ENCODE data around the gene TANGO2. TPM values are rescaled to one million over a fixed set of nuclear protein-coding genes. Genes with fewer than 3 reads are reported as not detected.
A peak's percentile ranks its signal among the peaks of the same experiment; 100 is the strongest.

TANGO2 gene
- total RNA-seq, 4 donors from 2014 or later: 31.7 to 56.7 (median 39.0) TPM

DNA sequence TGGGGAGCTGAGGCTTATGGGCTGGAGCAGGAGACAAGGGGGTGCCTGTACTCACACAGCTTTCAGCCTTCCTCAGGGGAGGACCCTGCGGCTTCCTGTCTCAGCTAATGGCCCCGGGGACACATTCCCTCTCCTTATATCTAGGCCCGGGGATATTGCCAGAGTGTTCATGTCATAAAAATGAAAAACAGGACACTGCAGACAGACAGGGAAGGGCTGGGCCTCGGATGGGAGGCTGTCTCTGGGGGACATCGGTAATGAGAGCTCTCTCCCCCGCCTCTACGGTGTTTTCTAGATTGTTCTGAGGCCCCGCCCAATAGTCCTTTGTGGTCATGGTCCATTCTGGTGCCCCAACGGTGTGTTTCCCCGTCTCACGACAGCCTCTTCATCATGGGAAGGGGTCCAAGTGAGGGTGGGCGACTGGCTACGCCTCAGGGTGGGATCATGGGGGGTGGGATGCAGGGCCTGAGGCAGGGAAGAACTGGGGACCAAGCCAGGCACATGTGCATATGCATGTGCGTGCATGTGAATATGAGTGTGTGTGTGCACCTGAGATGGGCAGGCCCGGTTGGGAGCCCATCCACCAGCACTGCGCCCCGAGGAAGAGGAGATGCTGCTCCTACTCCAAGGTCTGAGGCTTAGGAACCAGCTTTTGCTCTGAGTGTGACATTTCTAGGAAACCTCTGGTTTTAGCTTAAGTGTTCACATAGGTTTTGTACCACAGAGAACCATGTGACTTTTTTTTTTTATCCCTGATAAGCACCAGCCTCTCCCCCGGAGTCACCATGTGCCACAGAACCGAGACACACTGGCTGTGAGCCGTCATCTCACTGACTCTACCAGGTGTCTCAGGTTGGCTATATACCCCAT is 9.6 kb upstream of the TANGO2 start:
- DNase-seq (ENCODE audit: low spot score in 2 of 2): no peak
- TF ChIP-seq EP300 (IDR thresholded peaks at IDR 0.05): no peak
- TF ChIP-seq POLR2A (IDR thresholded peaks at IDR 0.05): no peak
- TF ChIP-seq, protein P1, sequence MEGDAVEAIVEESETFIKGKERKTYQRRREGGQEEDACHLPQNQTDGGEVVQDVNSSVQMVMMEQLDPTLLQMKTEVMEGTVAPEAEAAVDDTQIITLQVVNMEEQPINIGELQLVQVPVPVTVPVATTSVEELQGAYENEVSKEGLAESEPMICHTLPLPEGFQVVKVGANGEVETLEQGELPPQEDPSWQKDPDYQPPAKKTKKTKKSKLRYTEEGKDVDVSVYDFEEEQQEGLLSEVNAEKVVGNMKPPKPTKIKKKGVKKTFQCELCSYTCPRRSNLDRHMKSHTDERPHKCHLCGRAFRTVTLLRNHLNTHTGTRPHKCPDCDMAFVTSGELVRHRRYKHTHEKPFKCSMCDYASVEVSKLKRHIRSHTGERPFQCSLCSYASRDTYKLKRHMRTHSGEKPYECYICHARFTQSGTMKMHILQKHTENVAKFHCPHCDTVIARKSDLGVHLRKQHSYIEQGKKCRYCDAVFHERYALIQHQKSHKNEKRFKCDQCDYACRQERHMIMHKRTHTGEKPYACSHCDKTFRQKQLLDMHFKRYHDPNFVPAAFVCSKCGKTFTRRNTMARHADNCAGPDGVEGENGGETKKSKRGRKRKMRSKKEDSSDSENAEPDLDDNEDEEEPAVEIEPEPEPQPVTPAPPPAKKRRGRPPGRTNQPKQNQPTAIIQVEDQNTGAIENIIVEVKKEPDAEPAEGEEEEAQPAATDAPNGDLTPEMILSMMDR (IDR thresholded peaks at IDR 0.05): no peak
- Histone ChIP-seq H3K4me3 (no peak overlapping the region), H3K27me3 (no peaks in the 10 kb centered on the region), H3K9me3 (no peaks in the 10 kb centered on the region), H3K4me1 (peaks cover 0 to 57% (median 13%) of the 10 kb centered on the region in 4 donors), H3K27ac (peak overlapping the region in 2 of 4 donors; percentile 23 to 81), H3K36me3 (no peaks in the 10 kb centered on the region)
- WGBS, 2 donors: 63 to 68% methylated on average over 20 of the region's 20 CpGs

DNA sequence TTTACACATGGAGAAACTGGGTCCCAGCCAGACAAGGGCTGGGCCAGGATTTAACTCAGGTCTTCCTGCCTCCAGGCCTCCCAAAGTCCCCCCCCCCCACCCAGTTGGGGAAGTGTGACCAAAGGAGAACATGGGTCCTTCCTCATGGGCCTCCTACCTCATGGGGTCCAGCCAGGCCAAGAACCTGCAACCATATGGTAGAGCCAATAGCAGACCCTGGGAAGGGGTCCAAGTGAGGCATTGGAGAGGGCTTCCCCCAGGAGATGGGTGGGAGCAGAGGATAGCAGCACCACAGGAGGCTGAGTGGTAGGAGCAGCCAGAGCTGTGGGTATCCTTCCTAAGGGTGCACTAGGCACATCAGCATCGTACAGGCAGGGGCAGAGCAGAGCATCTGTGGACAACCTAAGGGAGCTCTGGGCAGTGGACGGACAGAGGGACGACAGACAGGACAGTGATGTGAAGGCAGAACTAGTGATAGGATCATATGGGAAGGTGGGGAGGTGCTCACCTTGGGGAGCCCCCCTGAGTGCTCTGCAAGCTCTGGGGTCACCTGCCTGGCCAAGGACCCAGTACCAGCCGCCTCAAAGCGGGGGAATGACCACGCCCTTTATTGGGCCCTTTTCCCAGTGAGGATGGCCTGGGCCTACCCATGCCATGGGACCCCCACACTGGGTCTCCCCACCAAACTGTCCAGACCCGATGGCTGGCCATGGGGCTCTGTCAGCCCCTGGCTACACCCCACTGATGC is 8.7 kb upstream of the TANGO2 start:
- peak overlapping the region in 2 of 4 donors; percentile 38 to 84 for H3K27ac ChIP-seq
- no peaks in the 10 kb centered on the region for H3K36me3 ChIP-seq
- no peak for DNase-seq (ENCODE audit: low spot score in 2 of 2)
- TF ChIP-seq EP300 (IDR thresholded peaks at IDR 0.05) (no peak), POLR2A (IDR thresholded peaks at IDR 0.05) (no peak)
- TF ChIP-seq, protein P1 (IDR thresholded peaks at IDR 0.05): no peak
- peaks cover 0 to 60% (median 14%) of the 10 kb centered on the region in 4 donors for H3K4me1 ChIP-seq
- WGBS, 2 donors: 82 to 93% methylated on average over 6 of the region's 7 CpGs
- H3K9me3 ChIP-seq: no peaks in the 10 kb centered on the region
- no peak overlapping the region for H3K4me3 ChIP-seq
- no peaks in the 10 kb centered on the region for H3K27me3 ChIP-seq

DNA sequence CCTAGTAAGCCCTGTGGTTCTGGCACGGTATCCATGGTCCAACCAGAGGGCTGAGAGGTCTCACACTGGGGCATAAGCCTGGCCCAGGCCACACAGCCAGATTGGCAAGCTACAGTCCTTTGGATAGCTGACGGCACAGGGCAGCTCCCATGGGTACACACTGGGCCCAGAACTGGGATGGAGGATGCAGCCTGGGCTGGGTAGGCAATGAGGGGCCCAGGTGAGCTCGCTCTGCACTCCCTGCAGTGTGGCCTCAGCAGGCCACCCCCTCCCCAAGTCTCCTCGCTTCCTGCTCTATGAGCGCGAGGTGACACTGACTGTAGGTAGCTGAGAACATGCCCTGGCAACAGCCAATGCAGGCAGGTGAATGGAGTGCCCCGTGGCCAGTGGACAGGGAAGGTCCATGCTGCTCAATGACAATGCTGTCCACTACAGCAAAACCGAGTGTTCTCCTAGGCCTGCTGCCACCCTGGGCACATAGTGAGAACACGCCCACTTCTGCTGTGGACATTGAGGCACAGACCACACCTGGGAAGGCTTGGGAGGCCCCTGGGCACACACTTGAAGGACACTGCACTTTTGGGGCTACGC is 8.1 kb upstream of the TANGO2 start:
- no peaks in the 10 kb centered on the region for H3K9me3 ChIP-seq
- H3K4me1 ChIP-seq: peaks cover 0 to 64% (median 15%) of the 10 kb centered on the region in 4 donors
- 84 to 89% methylated on average over 9 of the region's 10 CpGs for WGBS, 2 donors
- H3K36me3 ChIP-seq: no peaks in the 10 kb centered on the region
- no peak for DNase-seq (ENCODE audit: low spot score in 2 of 2)
- peak overlapping the region in 3 of 4 donors; percentile 6 to 84 (median 38) for H3K27ac ChIP-seq
- no peaks in the 10 kb centered on the region for H3K27me3 ChIP-seq
- H3K4me3 ChIP-seq: no peak overlapping the region
- TF ChIP-seq, protein P1 (IDR thresholded peaks at IDR 0.05): no peak
- TF ChIP-seq EP300 (IDR thresholded peaks at IDR 0.05): no peak
- no peak for TF ChIP-seq POLR2A (IDR thresholded peaks at IDR 0.05)

DNA sequence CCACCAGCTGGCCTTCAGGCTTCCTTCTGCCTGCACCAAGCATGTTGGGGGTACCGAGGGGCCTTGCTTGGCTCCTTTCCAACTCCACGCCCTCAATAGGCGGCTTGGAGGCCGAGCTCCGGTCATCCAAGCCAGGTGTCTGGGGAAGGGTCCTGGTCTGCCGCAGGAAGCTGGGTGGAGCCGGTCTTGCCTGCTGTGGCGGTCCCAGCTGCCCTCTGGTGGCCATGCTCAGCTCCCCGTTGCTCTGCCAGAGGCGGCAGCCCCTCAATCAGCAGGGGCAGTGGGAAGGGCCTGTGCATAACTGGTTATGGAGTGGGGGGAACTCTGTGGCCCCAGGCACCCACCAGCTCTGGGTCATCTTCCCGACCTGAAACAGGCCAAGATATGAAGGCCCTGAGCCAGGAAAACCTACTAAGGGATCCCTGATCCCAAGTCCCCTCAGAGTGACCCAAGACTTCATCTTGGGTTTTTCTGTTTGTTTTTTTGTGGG is 7.5 kb upstream of the TANGO2 start:
- 4% methylated on average over 2 to 11 of the region's 11 CpGs for WGBS, 2 donors
- peak overlapping the region in 3 of 4 donors; percentile 1 to 84 (median 6) for H3K27ac ChIP-seq
- no peak overlapping the region for H3K4me3 ChIP-seq
- no peak for TF ChIP-seq POLR2A (IDR thresholded peaks at IDR 0.05)
- TF ChIP-seq, protein P1 (IDR thresholded peaks at IDR 0.05): peak; percentile 65 to 98 (median 85)
- TF ChIP-seq EP300 (IDR thresholded peaks at IDR 0.05): peak in 1 of 2 donors; percentile 12
- H3K36me3 ChIP-seq: no peaks in the 10 kb centered on the region
- peak; percentile 37 to 46 for DNase-seq (ENCODE audit: low spot score in 2 of 2)
- no peaks in the 10 kb centered on the region for H3K9me3 ChIP-seq
- no peaks in the 10 kb centered on the region for H3K27me3 ChIP-seq
- peaks cover 0 to 61% (median 15%) of the 10 kb centered on the region in 4 donors for H3K4me1 ChIP-seq
